Measurements from ENCODE around the gene ACSL3.

Gene ACSL3

DNA sequence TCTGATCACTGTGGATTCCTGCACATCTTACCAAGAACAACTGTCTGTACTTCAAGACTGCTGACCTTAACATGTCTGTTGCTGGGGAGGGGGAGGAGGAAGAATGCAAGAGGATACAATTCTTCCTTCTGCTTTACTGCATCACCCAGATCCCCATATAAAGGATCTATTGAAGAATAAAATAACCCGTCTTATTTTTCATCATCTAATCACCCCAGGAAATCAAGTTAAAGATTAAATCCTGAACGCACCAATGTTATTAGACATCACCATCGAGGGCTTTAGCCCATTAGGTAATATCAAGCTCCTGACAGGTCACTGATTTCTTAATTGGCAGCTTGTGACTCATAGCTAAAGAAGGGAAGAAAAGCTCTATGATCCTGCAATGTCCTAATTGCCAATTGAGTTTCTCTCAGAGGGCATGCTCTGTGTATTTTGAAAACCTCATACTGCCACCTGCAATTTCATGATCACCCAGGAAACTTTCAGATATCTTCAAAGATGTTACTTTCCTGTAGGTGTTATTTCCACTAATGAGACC lies 115.8 kb downstream of the ACSL3 start:
- no peak overlapping the region for H3K4me3 ChIP-seq (ENCODE audit: low read length)
- TF ChIP-seq, protein P1, sequence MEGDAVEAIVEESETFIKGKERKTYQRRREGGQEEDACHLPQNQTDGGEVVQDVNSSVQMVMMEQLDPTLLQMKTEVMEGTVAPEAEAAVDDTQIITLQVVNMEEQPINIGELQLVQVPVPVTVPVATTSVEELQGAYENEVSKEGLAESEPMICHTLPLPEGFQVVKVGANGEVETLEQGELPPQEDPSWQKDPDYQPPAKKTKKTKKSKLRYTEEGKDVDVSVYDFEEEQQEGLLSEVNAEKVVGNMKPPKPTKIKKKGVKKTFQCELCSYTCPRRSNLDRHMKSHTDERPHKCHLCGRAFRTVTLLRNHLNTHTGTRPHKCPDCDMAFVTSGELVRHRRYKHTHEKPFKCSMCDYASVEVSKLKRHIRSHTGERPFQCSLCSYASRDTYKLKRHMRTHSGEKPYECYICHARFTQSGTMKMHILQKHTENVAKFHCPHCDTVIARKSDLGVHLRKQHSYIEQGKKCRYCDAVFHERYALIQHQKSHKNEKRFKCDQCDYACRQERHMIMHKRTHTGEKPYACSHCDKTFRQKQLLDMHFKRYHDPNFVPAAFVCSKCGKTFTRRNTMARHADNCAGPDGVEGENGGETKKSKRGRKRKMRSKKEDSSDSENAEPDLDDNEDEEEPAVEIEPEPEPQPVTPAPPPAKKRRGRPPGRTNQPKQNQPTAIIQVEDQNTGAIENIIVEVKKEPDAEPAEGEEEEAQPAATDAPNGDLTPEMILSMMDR (conservative IDR thresholded peaks at IDR 0.05; ENCODE audit: low read length), result no peak
- DNase-seq (ENCODE audit: low read depth), result no peak

DNA sequence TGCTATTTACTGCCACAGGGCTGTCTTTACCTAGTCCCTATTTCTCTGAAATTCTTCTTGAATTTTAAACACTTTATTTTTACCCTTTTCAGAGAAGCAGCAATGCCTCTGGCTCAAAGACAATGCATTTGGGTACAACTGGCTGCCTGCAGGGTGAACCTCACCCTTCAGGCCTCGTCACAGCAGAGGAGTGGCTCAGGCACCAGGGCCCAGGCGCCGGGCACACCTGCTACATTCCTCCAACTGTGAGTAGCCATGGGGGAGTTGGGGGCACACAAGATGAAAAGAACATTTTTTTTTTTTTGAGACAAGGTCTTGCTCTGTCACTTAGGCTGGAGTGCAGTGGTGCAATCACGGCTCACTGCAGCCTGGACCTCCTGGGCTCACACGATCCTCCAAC lies 116.3 kb downstream of the ACSL3 start:
- no peak for DNase-seq (ENCODE audit: low read depth)
- no peak overlapping the region for H3K4me3 ChIP-seq (ENCODE audit: low read length)
- TF ChIP-seq, protein P1 (conservative IDR thresholded peaks at IDR 0.05; ENCODE audit: low read length), result no peak

GRCh38 chr2:222978850-222979249 lies 118.0 kb downstream of the ACSL3 start:
- no peak overlapping the region for H3K4me3 ChIP-seq (ENCODE audit: low read length)
- TF ChIP-seq, protein P1 (conservative IDR thresholded peaks at IDR 0.05; ENCODE audit: low read length), result no peak
- DNase-seq (ENCODE audit: low read depth), result peak; percentile 18

GRCh38 chr2:222979484-222979883 lies 118.6 kb downstream of the ACSL3 start:
- DNase-seq (ENCODE audit: low read depth), result no peak
- TF ChIP-seq, protein P1 (conservative IDR thresholded peaks at IDR 0.05; ENCODE audit: low read length), result no peak

GRCh38 chr2:222982010-222982908 lies 121.4 kb downstream of the ACSL3 start:
- TF ChIP-seq, protein P1 (conservative IDR thresholded peaks at IDR 0.05; ENCODE audit: low read length), result peak; percentile 89
- peak; percentile 94 for DNase-seq (ENCODE audit: low read depth)
- H3K4me3 ChIP-seq (ENCODE audit: low read length), result no peak overlapping the region

More at GRCh38 chr2:222979484-222979883, 118.6 kb downstream of the ACSL3 start:
- no peak overlapping the region for H3K4me3 ChIP-seq (ENCODE audit: low read length)

GRCh38 chr2:222982909-222983265 lies 122.1 kb downstream of the ACSL3 start:
- DNase-seq (ENCODE audit: low read depth), result no peak
- no peak overlapping the region for H3K4me3 ChIP-seq (ENCODE audit: low read length)
- TF ChIP-seq, protein P1 (conservative IDR thresholded peaks at IDR 0.05; ENCODE audit: low read length), result no peak

GRCh38 chr2:222984908-222985307 lies 124.1 kb downstream of the ACSL3 start:
- no peak overlapping the region for H3K4me3 ChIP-seq (ENCODE audit: low read length)
- no peak for DNase-seq (ENCODE audit: low read depth)
- TF ChIP-seq, protein P1 (conservative IDR thresholded peaks at IDR 0.05; ENCODE audit: low read length), result no peak

All from AG10803 (cell line).